ENCODE data around the gene GPR176. TPM values are rescaled to one million over a fixed set of nuclear protein-coding genes. Genes with fewer than 3 reads are reported as not detected.

GPR176 gene
- total RNA-seq, 2 donors from 2014 or later, result 0.82 to 2.2 TPM

DNA sequence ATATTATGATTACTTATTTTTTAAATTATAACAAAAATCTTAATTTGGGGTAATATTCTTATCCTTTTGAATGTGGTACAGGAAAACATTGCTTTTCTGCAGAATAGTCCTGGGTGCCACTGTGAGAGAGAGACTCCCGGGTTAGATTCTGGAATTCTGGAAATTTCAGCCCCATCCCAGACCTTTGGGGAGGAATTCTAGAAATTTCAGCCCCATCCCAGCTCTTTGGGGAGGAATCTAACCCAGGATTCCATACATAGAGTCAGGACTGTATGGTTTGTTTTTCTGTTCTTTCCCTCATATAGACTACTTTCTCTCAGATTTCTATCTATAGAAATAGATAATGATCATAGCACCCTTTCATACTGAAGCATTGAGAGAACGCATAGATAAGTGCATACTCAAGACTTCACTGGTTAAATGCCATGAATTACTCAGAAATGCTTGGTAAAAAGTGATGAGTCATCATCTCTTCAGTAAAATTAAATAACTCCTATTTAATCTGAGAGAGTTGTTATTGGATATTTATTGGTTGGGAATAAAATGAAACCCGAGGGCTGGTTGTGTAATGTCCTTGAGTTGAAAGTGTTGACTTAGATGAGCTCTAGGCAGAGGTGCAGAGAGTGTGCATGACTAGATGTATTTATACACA lies 22.2 kb upstream of the GPR176 start:
- no peak for DNase-seq
- no peaks in the 10 kb centered on the region for H3K36me3 ChIP-seq
- no peak overlapping the region for H3K9ac ChIP-seq (ENCODE audit: low read depth in 2 of 2, low read length in 2 of 2)
- no peak overlapping the region for H3K27ac ChIP-seq
- H3K4me3 ChIP-seq, result no peak overlapping the region
- intact Hi-C loops (cut with DNase I), result no loop called here
- no peaks in the 10 kb centered on the region for H3K9me3 ChIP-seq
- H3K4me1 ChIP-seq, result no peaks in the 10 kb centered on the region
- no peaks in the 10 kb centered on the region for H3K27me3 ChIP-seq
- TF ChIP-seq, protein P1, sequence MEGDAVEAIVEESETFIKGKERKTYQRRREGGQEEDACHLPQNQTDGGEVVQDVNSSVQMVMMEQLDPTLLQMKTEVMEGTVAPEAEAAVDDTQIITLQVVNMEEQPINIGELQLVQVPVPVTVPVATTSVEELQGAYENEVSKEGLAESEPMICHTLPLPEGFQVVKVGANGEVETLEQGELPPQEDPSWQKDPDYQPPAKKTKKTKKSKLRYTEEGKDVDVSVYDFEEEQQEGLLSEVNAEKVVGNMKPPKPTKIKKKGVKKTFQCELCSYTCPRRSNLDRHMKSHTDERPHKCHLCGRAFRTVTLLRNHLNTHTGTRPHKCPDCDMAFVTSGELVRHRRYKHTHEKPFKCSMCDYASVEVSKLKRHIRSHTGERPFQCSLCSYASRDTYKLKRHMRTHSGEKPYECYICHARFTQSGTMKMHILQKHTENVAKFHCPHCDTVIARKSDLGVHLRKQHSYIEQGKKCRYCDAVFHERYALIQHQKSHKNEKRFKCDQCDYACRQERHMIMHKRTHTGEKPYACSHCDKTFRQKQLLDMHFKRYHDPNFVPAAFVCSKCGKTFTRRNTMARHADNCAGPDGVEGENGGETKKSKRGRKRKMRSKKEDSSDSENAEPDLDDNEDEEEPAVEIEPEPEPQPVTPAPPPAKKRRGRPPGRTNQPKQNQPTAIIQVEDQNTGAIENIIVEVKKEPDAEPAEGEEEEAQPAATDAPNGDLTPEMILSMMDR (IDR thresholded peaks at IDR 0.05), result no peak

DNA sequence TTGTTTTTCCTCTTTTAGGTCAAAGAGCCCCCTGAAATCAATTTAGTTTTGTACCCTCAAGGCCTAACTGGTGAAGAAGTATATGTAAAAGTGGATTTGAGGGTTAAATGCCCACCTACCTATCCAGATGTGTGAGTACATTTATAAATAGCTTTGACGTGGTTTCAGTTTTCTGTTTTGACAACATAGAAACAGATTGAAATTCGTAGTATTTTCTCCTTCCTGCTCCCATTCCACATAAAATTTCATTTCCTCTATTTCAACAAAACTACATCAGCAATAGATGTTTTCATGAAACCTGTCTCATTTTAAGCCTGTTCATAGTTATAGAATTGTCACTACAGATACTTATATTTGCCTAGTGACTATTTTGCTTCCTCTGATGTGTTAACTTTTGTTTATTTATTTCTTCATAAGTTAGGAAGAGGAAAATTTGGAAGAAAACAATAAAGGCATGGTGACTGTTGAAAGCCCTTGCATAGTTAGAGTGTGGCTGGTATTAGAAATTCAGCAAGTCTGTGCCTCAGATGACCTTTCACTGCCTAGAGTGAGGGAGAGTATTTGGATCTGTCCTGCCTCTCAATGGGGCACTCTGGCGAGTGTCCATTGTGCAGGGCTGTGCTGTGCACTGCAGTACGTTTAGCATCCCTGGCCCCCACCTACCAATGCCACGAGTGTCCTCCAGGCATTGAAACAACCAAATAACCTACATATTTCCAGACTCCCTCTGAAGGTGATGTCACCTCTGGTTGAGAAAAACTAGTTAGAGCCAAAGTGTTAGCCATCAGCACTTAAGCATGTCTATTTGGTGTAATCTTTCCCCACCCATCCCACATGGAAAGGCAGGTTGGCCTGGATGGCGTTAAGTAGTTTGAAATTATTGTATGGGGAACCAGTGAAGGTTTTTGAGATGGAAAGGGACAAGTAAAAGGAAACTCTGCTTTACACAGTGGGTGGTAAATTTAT lies 19.7 kb upstream of the GPR176 start:
- Histone ChIP-seq H3K27ac (no peak overlapping the region), H3K4me3 (no peak overlapping the region), H3K9ac (ENCODE audit: low read depth in 2 of 2, low read length in 2 of 2) (no peak overlapping the region), H3K27me3 (no peaks in the 10 kb centered on the region), H3K4me1 (peaks cover 3% of the 10 kb centered on the region), H3K9me3 (no peaks in the 10 kb centered on the region), H3K36me3 (no peaks in the 10 kb centered on the region)
- intact Hi-C loops (cut with DNase I), result no loop called here
- DNase-seq, result no peak
- TF ChIP-seq, protein P1 (IDR thresholded peaks at IDR 0.05), result no peak

DNA sequence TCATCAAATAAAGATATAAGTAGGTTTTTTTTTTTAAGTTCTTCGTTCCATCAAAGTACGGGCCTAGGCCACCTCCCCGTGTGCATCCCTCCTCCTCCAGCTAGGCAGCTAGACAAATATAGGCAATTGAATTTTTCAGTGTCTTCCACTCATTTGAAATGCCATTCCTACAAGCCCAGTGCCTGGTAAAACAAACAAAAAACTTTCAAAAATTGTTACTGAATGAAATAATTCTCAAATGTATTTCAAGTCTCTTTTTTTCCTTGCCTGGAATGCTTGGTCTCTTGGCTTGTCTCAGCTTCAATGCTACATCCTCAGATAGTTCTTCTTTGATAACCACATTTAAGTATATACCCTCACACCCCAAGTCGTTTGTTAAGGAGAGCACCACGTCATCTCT lies 17.6 kb upstream of the GPR176 start:
- DNase-seq, result no peak
- H3K4me1 ChIP-seq, result peaks cover 3% of the 10 kb centered on the region
- no peak overlapping the region for H3K9ac ChIP-seq (ENCODE audit: low read depth in 2 of 2, low read length in 2 of 2)
- no peak overlapping the region for H3K4me3 ChIP-seq
- no peak overlapping the region for H3K27ac ChIP-seq
- H3K27me3 ChIP-seq, result no peaks in the 10 kb centered on the region
- TF ChIP-seq, protein P1 (IDR thresholded peaks at IDR 0.05), result no peak
- H3K36me3 ChIP-seq, result no peaks in the 10 kb centered on the region
- intact Hi-C loops (cut with DNase I), result no loop called here
- H3K9me3 ChIP-seq, result no peaks in the 10 kb centered on the region

DNA sequence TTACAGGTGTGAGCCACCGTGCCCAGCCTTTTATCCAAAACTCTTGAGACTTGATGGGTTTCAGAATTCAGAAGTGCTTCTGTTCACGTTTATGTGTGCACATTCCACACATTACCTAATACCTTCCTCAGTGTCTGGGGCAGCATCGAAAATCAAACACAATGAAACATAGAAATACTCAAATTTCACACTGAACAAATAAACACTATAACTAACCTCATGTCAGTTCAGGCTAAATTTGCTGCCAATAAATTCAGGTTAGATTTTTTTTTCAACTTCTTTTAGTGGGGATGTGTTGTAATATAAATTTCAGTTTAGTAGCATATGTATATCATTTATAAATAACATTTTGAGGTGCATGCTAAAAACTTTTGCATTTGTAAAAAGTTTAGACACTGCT lies 16.6 kb upstream of the GPR176 start:
- DNase-seq, result no peak
- H3K27ac ChIP-seq, result no peak overlapping the region
- no peaks in the 10 kb centered on the region for H3K36me3 ChIP-seq
- intact Hi-C loops (cut with DNase I), result no loop called here
- no peaks in the 10 kb centered on the region for H3K27me3 ChIP-seq
- H3K4me3 ChIP-seq, result no peak overlapping the region
- TF ChIP-seq, protein P1 (IDR thresholded peaks at IDR 0.05), result no peak
- no peak overlapping the region for H3K9ac ChIP-seq (ENCODE audit: low read depth in 2 of 2, low read length in 2 of 2)
- peaks cover 3% of the 10 kb centered on the region for H3K4me1 ChIP-seq
- H3K9me3 ChIP-seq, result no peaks in the 10 kb centered on the region

DNA sequence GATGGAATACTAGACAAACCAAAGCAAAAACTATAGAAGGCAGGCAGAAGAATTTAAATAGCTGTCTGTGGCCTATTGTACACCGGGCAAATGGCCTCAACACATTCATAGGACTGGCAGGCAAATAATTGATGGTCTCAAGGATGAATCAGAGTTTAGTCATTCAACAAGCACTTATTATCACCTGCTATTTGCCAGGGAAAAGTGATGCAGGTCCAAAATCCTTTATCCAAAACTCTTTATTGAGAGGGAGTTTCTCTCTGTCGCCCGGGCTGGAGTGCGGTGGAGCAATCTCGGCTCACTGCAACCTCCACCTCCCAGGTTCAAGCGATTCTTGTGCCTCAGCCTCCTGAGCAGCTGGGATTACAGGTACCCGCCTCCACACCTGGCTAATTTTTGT lies 16.1 kb upstream of the GPR176 start:
- no peak for DNase-seq
- H3K36me3 ChIP-seq, result no peaks in the 10 kb centered on the region
- no peak overlapping the region for H3K4me3 ChIP-seq
- H3K27ac ChIP-seq, result no peak overlapping the region
- no peak overlapping the region for H3K9ac ChIP-seq (ENCODE audit: low read depth in 2 of 2, low read length in 2 of 2)
- intact Hi-C loops (cut with DNase I), result no loop called here
- TF ChIP-seq, protein P1 (IDR thresholded peaks at IDR 0.05), result no peak
- peaks cover 3% of the 10 kb centered on the region for H3K4me1 ChIP-seq
- no peaks in the 10 kb centered on the region for H3K9me3 ChIP-seq
- H3K27me3 ChIP-seq, result no peaks in the 10 kb centered on the region

Measured in colonic mucosa (tissue), 4 donors.